Measurements from ENCODE around the gene FAM171A1.

Gene FAM171A1

GRCh38 chr10:15374156-15374555 lies 3.1 kb upstream of the FAM171A1 start:
- H3K4me3 ChIP-seq (replicated peaks; ENCODE audit: low read depth, low read length), result no peak overlapping the region
- no peak for TF ChIP-seq CTCF (IDR thresholded peaks at IDR 0.05; ENCODE audit: low read depth, low read length, missing control alignments)
- no peak for DNase-seq (ENCODE audit: extremely low read depth, low read depth)

- no peak for TF ChIP-seq CTCF (IDR thresholded peaks at IDR 0.05; ENCODE audit: low read depth, low read length, missing control alignments)
- no peak overlapping the region for H3K4me3 ChIP-seq (replicated peaks; ENCODE audit: low read depth, low read length)
- DNase-seq (ENCODE audit: extremely low read depth, low read depth), result no peak
Measured at GRCh38 chr10:15373199-15373598, 2.1 kb upstream of the FAM171A1 start.

- no peak for DNase-seq (ENCODE audit: extremely low read depth, low read depth)
- peak overlapping the region; percentile 65 for H3K4me3 ChIP-seq (replicated peaks; ENCODE audit: low read depth, low read length)
- no peak for TF ChIP-seq CTCF (IDR thresholded peaks at IDR 0.05; ENCODE audit: low read depth, low read length, missing control alignments)
Measured at GRCh38 chr10:15370212-15370855, 755 bp downstream of the FAM171A1 start.

GRCh38 chr10:15369256-15370211 lies 1.6 kb downstream of the FAM171A1 start:
- H3K4me3 ChIP-seq (replicated peaks; ENCODE audit: low read depth, low read length), result peak overlapping the region; percentile 65
- no peak for DNase-seq (ENCODE audit: extremely low read depth, low read depth)
- no peak for TF ChIP-seq CTCF (IDR thresholded peaks at IDR 0.05; ENCODE audit: low read depth, low read length, missing control alignments)

GRCh38 chr10:15368101-15368855 lies 2.8 kb downstream of the FAM171A1 start:
- no peak overlapping the region for H3K4me3 ChIP-seq (replicated peaks; ENCODE audit: low read depth, low read length)
- DNase-seq (ENCODE audit: extremely low read depth, low read depth), result no peak
- TF ChIP-seq CTCF (IDR thresholded peaks at IDR 0.05; ENCODE audit: low read depth, low read length, missing control alignments), result no peak

GRCh38 chr10:15367296-15368085 lies 3.6 kb downstream of the FAM171A1 start:
- no peak overlapping the region for H3K4me3 ChIP-seq (replicated peaks; ENCODE audit: low read depth, low read length)
- DNase-seq (ENCODE audit: extremely low read depth, low read depth), result no peak
- TF ChIP-seq CTCF (IDR thresholded peaks at IDR 0.05; ENCODE audit: low read depth, low read length, missing control alignments), result no peak
